ENCODE results near the gene CD58.
A peak's percentile ranks its signal among the peaks of the same experiment; 100 is the strongest.

DNA sequence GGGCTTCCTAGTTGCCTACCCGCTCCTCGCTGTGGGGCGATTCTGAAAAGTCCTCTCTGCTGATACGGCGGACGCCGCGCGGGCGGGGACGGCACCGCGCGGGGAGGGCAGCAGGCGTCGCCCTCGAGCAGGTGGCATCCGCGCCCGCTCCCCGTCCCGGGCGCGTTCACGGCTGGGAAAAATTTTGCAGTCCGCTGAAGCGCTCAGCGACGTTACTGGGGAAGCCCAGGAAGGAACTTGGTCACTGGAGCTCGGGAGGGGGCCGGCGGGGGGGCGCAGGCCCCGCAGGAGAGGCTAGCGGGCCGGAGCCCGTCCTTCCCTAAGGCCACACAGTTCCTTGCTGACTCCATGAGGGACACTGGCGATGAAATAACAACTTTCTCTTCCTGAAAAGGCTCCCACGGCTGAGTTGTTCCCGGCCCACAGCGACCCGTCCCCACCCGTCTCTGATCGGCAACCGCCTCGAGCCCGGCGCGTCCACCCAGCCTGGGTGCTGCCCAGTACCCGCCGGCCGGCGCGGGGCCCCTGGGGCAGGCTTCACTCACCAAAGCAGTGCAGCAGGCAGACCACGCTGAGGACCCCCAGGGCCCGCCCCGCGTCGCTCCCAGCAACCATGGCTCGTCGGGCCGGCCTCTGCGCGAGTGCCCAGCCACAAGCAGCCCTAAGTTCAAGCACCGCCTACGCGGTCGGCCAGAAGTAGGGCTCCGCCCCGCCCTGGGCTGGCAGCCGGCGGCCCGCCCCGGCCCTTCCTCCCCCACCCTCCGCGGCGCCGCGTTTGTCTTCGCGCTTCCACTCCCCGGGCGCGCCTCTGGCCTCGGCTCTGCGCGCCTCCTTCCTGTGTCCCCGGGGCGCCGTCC lies at the start of gene CD58:
- TF ChIP-seq, protein P1, sequence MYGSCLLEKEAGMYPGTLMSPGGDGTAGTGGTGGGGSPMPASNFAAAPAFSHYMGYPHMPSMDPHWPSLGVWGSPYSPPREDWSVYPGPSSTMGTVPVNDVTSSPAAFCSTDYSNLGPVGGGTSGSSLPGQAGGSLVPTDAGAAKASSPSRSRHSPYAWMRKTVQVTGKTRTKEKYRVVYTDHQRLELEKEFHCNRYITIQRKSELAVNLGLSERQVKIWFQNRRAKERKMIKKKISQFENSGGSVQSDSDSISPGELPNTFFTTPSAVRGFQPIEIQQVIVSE (CRISPR knock-in tag; IDR thresholded peaks at IDR 0.05; ENCODE audit: borderline replicate concordance), result no peak
- TF ChIP-seq, protein P2, sequence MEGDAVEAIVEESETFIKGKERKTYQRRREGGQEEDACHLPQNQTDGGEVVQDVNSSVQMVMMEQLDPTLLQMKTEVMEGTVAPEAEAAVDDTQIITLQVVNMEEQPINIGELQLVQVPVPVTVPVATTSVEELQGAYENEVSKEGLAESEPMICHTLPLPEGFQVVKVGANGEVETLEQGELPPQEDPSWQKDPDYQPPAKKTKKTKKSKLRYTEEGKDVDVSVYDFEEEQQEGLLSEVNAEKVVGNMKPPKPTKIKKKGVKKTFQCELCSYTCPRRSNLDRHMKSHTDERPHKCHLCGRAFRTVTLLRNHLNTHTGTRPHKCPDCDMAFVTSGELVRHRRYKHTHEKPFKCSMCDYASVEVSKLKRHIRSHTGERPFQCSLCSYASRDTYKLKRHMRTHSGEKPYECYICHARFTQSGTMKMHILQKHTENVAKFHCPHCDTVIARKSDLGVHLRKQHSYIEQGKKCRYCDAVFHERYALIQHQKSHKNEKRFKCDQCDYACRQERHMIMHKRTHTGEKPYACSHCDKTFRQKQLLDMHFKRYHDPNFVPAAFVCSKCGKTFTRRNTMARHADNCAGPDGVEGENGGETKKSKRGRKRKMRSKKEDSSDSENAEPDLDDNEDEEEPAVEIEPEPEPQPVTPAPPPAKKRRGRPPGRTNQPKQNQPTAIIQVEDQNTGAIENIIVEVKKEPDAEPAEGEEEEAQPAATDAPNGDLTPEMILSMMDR (IDR thresholded peaks at IDR 0.05), result 0 out of 2 replicates have a peak, but pooled peaks have one; percentile 37
- TF ChIP-seq ZNF121 (CRISPR knock-in tag; IDR thresholded peaks at IDR 0.05), result no peak
- TF ChIP-seq ZNF219 (CRISPR knock-in tag; IDR thresholded peaks at IDR 0.05; ENCODE audit: borderline replicate concordance), result no peak
- no peak; the same call in 1 of the 2 replicates for TF ChIP-seq FOXK1 (CRISPR knock-in tag; IDR thresholded peaks at IDR 0.05)
- TF ChIP-seq TEAD1 (CRISPR knock-in tag; IDR thresholded peaks at IDR 0.05), result no peak
- no peak for TF ChIP-seq NR1H2 (CRISPR knock-in tag; IDR thresholded peaks at IDR 0.05)
- TF ChIP-seq, protein P3, sequence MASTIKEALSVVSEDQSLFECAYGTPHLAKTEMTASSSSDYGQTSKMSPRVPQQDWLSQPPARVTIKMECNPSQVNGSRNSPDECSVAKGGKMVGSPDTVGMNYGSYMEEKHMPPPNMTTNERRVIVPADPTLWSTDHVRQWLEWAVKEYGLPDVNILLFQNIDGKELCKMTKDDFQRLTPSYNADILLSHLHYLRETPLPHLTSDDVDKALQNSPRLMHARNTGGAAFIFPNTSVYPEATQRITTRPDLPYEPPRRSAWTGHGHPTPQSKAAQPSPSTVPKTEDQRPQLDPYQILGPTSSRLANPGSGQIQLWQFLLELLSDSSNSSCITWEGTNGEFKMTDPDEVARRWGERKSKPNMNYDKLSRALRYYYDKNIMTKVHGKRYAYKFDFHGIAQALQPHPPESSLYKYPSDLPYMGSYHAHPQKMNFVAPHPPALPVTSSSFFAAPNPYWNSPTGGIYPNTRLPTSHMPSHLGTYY (CRISPR knock-in tag; IDR thresholded peaks at IDR 0.05), result no peak
- TF ChIP-seq, protein P4, sequence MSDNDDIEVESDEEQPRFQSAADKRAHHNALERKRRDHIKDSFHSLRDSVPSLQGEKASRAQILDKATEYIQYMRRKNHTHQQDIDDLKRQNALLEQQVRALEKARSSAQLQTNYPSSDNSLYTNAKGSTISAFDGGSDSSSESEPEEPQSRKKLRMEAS (CRISPR knock-in tag; IDR thresholded peaks at IDR 0.05), result peak; percentile 58; the same call in 1 of the 2 replicates
- TF ChIP-seq JUN (CRISPR knock-in tag; IDR thresholded peaks at IDR 0.05), result no peak
- no peak for TF ChIP-seq FOXP1 (CRISPR knock-in tag; IDR thresholded peaks at IDR 0.05; ENCODE audit: borderline replicate concordance)
- TF ChIP-seq, protein P5, sequence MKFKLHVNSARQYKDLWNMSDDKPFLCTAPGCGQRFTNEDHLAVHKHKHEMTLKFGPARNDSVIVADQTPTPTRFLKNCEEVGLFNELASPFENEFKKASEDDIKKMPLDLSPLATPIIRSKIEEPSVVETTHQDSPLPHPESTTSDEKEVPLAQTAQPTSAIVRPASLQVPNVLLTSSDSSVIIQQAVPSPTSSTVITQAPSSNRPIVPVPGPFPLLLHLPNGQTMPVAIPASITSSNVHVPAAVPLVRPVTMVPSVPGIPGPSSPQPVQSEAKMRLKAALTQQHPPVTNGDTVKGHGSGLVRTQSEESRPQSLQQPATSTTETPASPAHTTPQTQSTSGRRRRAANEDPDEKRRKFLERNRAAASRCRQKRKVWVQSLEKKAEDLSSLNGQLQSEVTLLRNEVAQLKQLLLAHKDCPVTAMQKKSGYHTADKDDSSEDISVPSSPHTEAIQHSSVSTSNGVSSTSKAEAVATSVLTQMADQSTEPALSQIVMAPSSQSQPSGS (CRISPR knock-in tag; IDR thresholded peaks at IDR 0.05; ENCODE audit: borderline replicate concordance, low read depth), result no peak
- TF ChIP-seq IRF2 (CRISPR knock-in tag; IDR thresholded peaks at IDR 0.05; ENCODE audit: borderline replicate concordance, low read depth), result no peak
- TF ChIP-seq TCF7 (CRISPR knock-in tag; IDR thresholded peaks at IDR 0.05; ENCODE audit: low read depth), result no peak
